DMS 273 (cell line): ENCODE measurements around the gene RPLP1.
"Not testable (repeated sequence)": the region's sequence is repeated elsewhere in the genome, so short reads cannot be mapped to it uniquely, and the experiment has no call there.

Experiments
- DNase-seq: peaks from one replicate; lab custom pipeline; 2025; ENCODE audit not compliant: unreplicated experiment; lab: John Stamatoyannopoulos, UW

The RPLP1 gene

DNA sequence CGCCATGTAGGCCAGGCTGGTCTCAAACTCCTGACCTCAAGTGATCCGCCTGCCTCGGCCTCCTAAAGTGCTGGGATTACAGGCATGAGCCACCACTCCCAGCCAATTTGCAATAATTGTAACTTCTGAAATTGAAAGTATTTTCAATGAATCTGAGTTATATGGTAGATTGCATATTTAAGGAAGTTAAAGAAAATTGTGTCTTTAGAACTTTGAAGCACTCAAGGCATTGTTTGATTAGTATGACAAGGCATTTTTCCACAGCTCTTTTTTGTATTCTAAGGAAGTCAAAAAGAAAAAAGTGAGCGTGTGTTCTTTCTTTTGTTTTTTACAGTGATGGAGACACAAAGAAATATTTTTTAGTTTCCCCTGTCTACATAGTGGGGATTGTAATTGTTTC, 15.7 kb upstream of the RPLP1 start:
- DNase-seq = no peak

GRCh38 chr15:69439623-69440022, 13.0 kb upstream of the RPLP1 start:
- DNase-seq = no peak

DNA sequence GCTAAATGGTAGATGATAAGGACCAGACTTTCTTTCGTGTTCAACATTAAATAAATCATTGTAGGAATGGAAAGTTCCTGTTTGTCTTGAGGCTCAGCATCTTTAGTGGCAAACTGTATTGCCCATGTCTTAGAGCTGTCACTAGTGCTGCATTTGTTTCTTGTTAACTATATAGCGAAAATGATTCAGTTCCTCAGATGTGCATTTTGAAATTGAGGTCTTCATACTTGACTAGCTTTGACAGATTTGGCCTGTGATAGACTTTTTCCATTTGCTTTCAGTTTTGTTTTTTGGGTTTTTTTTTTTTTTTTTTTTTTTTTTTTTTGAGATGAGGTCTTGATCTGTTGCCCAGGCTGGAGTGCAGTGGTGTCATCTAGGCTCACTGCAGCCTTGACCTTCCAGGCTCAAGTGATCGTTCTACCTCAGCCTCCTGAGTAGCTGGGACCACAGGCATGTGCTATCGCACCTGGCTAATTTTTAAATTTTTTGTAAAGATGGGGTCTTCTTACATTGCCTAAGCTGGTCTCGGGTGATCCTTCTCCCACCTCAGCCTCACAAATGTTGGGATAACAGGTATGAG, 9.5 kb upstream of the RPLP1 start:
- no peak for DNase-seq

GRCh38 chr15:69444686-69445085, 7.9 kb upstream of the RPLP1 start:
- no peak for DNase-seq

DNA sequence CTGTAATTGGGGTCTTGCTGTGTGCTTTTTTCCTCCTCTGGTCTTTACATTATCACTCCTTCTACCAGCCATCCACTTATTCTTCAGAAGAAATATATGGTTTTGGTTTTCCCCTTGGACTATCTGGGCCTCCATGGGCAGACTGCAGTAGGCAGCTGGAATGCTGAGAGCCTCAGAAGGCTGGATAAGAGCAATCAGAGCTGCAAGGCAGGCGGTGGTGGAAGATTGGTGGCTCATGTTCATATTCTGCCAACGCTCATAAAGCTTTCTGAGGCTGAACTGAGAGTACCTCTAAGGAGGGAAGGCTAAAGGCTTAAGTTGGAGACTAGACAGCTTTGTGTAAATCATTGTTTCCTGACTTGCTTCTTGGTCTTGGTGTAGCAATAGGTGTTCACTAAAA, 5.7 kb upstream of the RPLP1 start:
- DNase-seq = no peak

DNA sequence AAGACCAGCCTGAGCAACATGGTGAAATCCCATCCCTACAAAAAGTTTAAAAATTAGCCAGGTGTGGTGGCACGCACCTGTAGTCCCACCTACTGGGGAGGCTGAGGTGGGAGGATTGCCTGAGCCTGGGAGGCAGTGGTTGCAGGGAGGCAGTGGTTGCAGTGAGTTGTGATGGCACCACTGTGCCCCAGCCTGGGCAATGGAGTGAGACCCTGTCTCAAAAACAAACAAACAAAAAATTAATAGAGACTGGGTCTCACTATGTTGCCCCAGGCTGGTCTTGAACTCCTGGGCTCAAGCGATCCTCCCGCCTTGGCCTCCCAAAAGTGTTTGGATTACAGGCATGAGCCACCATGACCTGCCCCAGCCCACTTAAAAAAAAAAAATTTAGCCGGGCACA, 2.4 kb upstream of the RPLP1 start:
- DNase-seq = not testable (repeated sequence)

- DNase-seq = no peak
Measured at GRCh38 chr15:69450968-69451695, 1.5 kb upstream of the RPLP1 start.

- DNase-seq = peak; percentile 44
Measured at GRCh38 chr15:69451951-69452691, 497 bp upstream of the RPLP1 start.

DNA sequence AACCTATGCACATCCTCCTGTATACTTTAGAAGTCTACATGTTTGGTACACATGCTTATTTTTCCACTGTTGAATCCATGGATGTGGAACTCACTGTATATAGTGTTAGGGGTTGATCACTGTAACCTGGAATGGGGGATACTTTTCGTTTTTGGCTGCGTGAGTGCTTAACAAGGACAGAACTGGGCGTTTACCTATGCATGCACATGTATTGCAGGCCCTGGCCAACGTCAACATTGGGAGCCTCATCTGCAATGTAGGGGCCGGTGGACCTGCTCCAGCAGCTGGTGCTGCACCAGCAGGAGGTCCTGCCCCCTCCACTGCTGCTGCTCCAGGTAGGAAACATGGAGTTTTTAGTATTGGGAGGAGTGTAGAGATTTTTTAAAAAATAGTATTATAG, 2.3 kb downstream of the RPLP1 start:
- peak; percentile 32 for DNase-seq

- DNase-seq = peak; percentile 45
Measured at GRCh38 chr15:69456208-69457166, 3.9 kb downstream of the RPLP1 start.

DNA sequence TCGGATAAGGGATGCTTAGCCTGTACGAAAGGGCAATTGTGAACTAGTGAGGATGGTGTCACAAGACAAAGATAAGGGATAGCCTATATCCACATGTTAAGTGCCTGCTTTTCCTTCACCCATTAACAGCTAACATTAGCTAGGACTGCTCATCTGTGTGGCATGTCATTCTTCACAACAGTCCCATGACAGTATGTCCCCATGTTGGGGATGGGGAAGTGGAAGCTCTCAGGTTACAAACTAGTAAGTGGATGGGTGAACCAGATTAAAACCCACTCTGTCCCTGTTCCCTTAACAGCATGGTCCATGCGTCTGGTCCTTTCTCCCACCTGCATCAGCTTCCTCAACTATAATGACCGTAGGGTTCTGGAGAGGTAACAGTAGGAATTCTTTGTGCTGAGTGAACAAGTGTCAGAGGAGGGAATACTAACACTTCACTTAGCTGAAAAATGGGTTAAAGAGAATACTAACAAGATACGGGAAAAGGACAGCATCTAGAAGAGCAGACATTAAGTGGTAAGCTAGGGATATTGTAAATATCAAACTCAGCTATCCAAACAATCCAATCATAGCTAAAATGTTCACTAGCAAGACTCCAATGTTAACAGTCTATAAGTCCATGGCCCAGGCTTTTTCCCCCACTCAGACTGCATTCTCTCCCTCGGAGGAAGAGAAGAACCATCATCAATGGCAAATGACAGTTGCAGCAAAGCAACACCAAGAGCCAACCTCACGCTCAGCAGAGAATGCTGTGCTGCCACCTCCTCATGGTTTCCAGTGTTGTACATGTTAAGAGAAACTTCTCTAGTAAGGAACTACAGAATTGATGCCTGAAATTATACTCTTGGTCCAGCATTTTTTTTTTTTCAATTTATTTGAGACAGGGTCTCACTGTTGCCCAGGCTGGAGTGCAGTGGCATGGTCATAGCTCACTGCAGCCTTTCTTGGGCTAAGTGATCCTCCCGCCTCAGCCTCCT, 5.0 kb downstream of the RPLP1 start:
- peak; percentile 54 for DNase-seq

DNA sequence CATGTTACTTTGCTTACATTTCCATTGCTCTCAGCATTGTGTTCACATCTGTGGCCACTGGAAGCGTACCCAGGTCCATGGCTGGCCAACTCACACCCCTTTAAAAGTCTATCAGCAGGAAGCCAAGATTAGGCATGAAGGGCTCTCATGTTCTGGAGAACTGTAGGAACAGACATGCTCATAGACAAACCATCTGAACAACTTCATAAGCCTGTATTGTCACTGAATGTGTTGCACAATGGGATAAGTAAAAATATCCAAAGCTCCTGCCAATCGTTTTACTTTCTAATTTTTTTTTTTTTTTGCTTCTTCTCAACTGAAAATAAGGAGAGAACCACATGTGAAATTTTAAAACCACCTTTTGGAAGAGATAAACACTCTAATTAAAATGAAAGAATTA, 6.4 kb downstream of the RPLP1 start:
- DNase-seq = peak; percentile 12

DNA sequence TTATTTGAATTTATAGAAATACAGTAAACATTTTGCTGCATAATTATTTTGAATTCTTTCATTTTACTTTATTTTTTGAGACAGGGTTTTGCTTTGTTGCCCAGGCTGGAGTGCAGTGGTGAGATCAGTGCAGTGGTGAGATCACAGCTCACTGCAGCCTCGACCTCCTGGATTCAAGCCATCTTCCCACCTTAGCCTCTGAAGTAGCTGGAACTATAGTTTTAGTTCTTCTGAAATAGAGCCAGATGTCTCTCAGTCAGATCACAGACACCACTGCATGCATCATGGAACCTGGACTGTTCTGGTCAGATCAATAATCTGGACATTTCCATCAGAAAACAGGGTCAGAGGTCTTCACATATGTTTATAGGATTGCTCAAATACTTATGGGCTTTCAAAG, 7.9 kb downstream of the RPLP1 start:
- peak; percentile 22 for DNase-seq

- peak; percentile 52 for DNase-seq
Measured at GRCh38 chr15:69462030-69462492, 9.4 kb downstream of the RPLP1 start.

DNA sequence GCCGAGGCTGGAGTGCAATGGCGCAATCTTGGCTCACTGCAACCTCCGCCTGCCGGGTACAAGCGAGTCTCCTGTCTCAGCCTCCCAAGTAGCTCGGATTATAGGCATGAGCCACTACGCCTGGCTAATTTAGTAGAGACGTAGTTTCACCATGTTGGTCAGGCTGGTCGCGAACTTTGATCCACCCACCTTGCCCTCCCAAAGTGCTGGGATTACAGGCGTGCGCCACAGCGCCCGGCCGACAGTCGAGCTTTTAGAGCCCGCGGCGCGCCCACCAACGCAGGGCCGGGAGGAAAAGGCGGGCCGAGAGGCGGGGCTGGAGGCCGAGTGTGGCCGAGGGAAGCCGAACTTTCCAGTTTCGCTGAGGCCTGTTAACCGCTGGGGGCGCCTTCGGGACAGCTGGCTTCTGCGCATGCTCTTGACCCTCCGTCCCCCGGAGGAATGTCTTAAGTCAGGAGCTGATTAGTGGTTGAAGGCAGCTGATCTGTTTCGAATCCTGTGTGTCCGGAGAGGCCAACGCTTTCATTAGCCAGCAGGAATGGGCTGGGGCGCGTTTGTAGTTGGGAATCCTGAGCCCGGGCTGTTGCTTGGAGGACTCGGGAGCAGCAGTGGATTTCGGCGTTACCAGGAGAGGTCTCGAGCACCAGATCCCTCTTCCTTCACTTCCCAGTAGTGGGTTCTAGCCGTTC, 10.0 kb downstream of the RPLP1 start:
- peak; percentile 97 for DNase-seq

- peak; percentile 43 for DNase-seq
Measured at GRCh38 chr15:69463182-69463756, 10.7 kb downstream of the RPLP1 start.

- DNase-seq = no peak
Measured at GRCh38 chr15:69465253-69465652, 12.6 kb downstream of the RPLP1 start.

GRCh38 chr15:69466733-69467132, 14.1 kb downstream of the RPLP1 start:
- DNase-seq = no peak

DNA sequence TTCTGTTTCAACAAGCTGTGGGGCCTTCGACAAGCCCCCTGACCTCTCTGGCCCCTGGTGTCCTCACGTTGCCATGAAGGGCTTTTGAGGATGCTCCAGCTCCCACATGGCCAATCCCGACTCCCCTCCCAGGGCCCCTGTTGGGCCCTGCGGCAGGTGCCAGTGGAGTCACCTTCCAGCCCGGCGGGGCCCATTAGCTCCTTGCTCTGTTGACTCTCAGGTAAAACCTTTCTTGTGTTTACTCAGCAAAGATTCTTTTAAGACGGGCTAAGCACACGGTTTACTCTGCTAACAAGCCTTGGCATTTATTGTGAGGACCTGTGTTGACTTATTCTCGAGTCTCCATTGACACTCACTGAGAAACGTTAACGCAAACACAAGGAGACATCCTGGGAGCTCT, 15.0 kb downstream of the RPLP1 start:
- DNase-seq = no peak
